Motor neuron (in vitro differentiated cells): ENCODE measurements around the gene PHF2. TPM values are rescaled to one million over a fixed set of nuclear protein-coding genes. Genes with fewer than 3 reads are reported as not detected.

Source experiments
- ATAC-seq, 8 experiments: fragments of 200-7000 bp; cut with Tn5 transposase; replicated peaks in 6 of 8; 2 replicates each; pipeline ENCODE4 v1.8.0; 2021; ENCODE audit warnings: mild to moderate bottlenecking in 8 of 8, moderate library complexity in 8 of 8
- H3K27ac ChIP-seq, 2 donors: fragments of 250-450 bp; sonication (Bioruptor Pico); 2 replicates each; pipeline ENCODE4 v1.9.0; 2021; ENCODE audit warnings: antibody characterized with exemption in 2 of 2, mild to moderate bottlenecking in 2 of 2, moderate library complexity in 1 of 2
- H3K4me1 ChIP-seq, 2 donors: fragments of 250-450 bp; sonication (Bioruptor Pico); replicated peaks in 1 of 2; 2 replicates each; pipeline ENCODE4 v1.6.1; 2021; ENCODE audit warnings: antibody characterized with exemption in 2 of 2, mild to moderate bottlenecking in 2 of 2, moderate library complexity in 1 of 2
- H3K4me3 ChIP-seq, 5 donors: fragments of 250-450 bp; sonication (Bioruptor Pico); 2 replicates each; pipeline ENCODE4 v1.9.0; 2021; ENCODE audit warnings: antibody characterized with exemption in 5 of 5, mild to moderate bottlenecking in 5 of 5, moderate library complexity in 4 of 5
- WGBS, 10 experiments: fragments of 450-650 bp; shearing (Covaris generic); methylation state at CpG; one replicate each; pipeline ENCODE4 v1.0.0; 2022; 5-methylcytosine and 5-hydroxymethylcytosine counted together
- in situ Hi-C, 9 experiments: fragments of 400-800 bp; cut with MboI; loops; one replicate each; pipeline ENCODE4 v1.15.0; 2021; ENCODE audit warnings: low sequenced_read_pairs in 9 of 9, low pct_unique_long_range_greater_than_20kb in 2 of 9; ENCODE audit not compliant: unreplicated experiment in 9 of 9
- total RNA-seq, 8 experiments: library from RNA; unstranded; fragments of 300-600 nt; gene quantifications; 2 replicates each; pipeline versions ENCODE4 v1.2.3 to v1.2.4, GENCODE V29; 2022

Gene PHF2
- total RNA-seq, 8 experiments from 2014 or later, result 11.5 to 29.9 (median 26.6) TPM

- in situ Hi-C loops, result no loop called here
- ATAC-seq, result no peak
- H3K4me3 ChIP-seq, result no peak overlapping the region
Observed at GRCh38 chr9:93646640-93647178, 70.3 kb downstream of the PHF2 start.

GRCh38 chr9:93648181-93648580 lies 71.8 kb downstream of the PHF2 start:
- ATAC-seq, result no peak
- in situ Hi-C loops, result no loop called here
- 76 to 100% (median 94%) methylated on average over 1 to 4 of the region's 5 CpGs; no CpG with 5 or more reads in 1 of the 10 experiments for WGBS, 10 experiments
- H3K27ac ChIP-seq, result no peak overlapping the region
- no peaks in the 10 kb centered on the region for H3K4me1 ChIP-seq
- no peak overlapping the region for H3K4me3 ChIP-seq

More at GRCh38 chr9:93646640-93647178, 70.3 kb downstream of the PHF2 start:
- WGBS, 10 experiments, result 83 to 100% (median 100%) methylated on average over 1 to 4 of the region's 10 CpGs; no CpG with 5 or more reads in 6 of the 10 experiments
- H3K4me1 ChIP-seq, result no peaks in the 10 kb centered on the region
- H3K27ac ChIP-seq, result no peak overlapping the region

DNA sequence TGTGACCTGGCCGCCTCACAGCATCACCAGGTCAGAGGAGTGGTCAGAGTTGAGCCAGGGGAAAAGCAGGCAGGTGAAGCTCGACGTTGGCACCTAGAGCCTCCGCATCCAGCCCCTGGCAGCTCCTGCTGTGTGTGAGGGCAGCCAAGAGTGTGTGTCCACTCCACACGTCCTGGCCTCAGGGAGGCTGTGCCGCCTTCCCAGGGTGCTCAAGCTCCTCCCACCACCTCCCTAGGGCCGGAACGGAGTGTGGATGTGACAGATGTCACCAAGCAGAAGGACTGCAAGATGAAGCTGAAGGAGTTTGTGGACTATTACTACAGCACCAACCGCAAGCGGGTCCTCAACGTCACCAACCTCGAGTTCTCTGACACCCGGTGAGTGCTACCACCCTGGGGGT lies 72.5 kb downstream of the PHF2 start:
- 87 to 100% (median 92%) methylated on average over 4 to 11 of the region's 13 CpGs; no CpG with 5 or more reads in 6 of the 10 experiments for WGBS, 10 experiments
- no peak overlapping the region for H3K27ac ChIP-seq
- no peaks in the 10 kb centered on the region for H3K4me1 ChIP-seq
- in situ Hi-C loops, result no loop called here
- ATAC-seq, result no peak
- no peak overlapping the region for H3K4me3 ChIP-seq

- in situ Hi-C loops, result no loop called here
- Histone ChIP-seq H3K27ac (no peak overlapping the region), H3K4me3 (no peak overlapping the region), H3K4me1 (no peaks in the 10 kb centered on the region)
- WGBS, 10 experiments, result 80 to 100% (median 97%) methylated on average over 1 to 10 of the region's 19 CpGs; no CpG with 5 or more reads in 2 of the 10 experiments
- no peak for ATAC-seq
Observed at GRCh38 chr9:93649610-93650261, 73.4 kb downstream of the PHF2 start.

DNA sequence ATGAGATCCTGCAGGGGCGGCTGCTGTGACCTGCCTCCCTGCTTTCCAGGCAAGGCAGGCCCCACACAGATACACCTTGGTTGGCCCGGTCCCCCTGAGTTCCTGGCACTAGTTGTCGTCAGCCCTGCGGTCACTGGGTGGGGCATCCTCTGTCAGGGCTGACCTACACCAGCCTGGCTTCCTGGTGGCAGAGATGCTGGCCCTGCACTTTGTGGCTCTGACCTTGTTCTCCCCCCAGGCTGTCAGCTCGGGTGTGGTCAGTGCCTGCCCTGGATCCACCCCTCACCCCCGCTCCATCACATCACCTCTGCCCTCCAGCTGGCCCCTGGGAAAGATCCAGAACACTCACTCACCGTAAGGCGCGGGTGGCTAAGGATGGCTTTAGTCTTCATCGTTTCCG lies 74.1 kb downstream of the PHF2 start:
- WGBS, 10 experiments, result 90 to 100% (median 100%) methylated on average over 1 to 4 of the region's 11 CpGs; no CpG with 5 or more reads in 5 of the 10 experiments
- peak in 1 of 8 experiments; percentile 25 for ATAC-seq
- Histone ChIP-seq H3K4me3 (no peak overlapping the region), H3K4me1 (no peaks in the 10 kb centered on the region), H3K27ac (no peak overlapping the region)
- in situ Hi-C loops, result no loop called here

GRCh38 chr9:93651521-93651950 lies 75.2 kb downstream of the PHF2 start:
- H3K27ac ChIP-seq, result no peak overlapping the region
- no peak for ATAC-seq
- H3K4me3 ChIP-seq, result no peak overlapping the region
- WGBS, 10 experiments, result 60 to 100% (median 92%) methylated on average over 1 to 4 of the region's 5 CpGs; no CpG with 5 or more reads in 4 of the 10 experiments
- H3K4me1 ChIP-seq, result no peaks in the 10 kb centered on the region
- in situ Hi-C loops, result no loop called here

GRCh38 chr9:93652604-93653592 lies 76.5 kb downstream of the PHF2 start:
- 70 to 100% (median 91%) methylated on average over 2 to 8 of the region's 24 CpGs; no CpG with 5 or more reads in 5 of the 10 experiments for WGBS, 10 experiments
- H3K4me1 ChIP-seq, result no peaks in the 10 kb centered on the region
- no peak overlapping the region for H3K27ac ChIP-seq
- no peak for ATAC-seq
- in situ Hi-C loops, result no loop called here
- no peak overlapping the region for H3K4me3 ChIP-seq

DNA sequence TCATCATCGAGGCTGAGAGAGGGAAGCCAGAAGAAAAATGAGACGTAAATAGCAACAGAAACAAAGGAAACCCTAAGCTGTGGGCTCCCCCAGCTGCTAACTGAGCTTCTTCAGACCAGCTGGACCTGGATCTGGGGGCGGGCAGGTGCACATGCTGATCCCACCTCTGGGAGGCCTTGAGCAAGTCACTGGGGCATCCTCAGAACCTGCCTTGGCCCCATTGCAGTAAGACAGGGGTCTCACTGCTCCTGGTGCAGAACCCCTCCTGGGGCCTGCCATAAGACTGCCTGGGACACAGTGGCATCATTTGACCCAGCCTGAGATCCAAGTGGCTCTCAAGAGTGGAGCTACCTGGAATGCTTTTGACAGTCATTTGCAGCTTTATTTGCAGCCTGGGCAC lies 77.4 kb downstream of the PHF2 start:
- no peak for ATAC-seq
- Histone ChIP-seq H3K4me1 (no peaks in the 10 kb centered on the region), H3K27ac (no peak overlapping the region), H3K4me3 (no peak overlapping the region)
- in situ Hi-C loops, result no loop called here
- 96 to 100% (median 100%) methylated on average over 1 to 3 of the region's 3 CpGs; no CpG with 5 or more reads in 7 of the 10 experiments for WGBS, 10 experiments

- Histone ChIP-seq H3K4me3 (no peak overlapping the region), H3K27ac (no peak overlapping the region), H3K4me1 (no peaks in the 10 kb centered on the region)
- WGBS, 10 experiments, result 80 to 86% (median 82%) methylated on average over 1 to 5 of the region's 21 CpGs; no CpG with 5 or more reads in 6 of the 10 experiments
- in situ Hi-C loops, result no loop called here
- ATAC-seq, result no peak
Observed at GRCh38 chr9:93654351-93654961, 78.1 kb downstream of the PHF2 start.

DNA sequence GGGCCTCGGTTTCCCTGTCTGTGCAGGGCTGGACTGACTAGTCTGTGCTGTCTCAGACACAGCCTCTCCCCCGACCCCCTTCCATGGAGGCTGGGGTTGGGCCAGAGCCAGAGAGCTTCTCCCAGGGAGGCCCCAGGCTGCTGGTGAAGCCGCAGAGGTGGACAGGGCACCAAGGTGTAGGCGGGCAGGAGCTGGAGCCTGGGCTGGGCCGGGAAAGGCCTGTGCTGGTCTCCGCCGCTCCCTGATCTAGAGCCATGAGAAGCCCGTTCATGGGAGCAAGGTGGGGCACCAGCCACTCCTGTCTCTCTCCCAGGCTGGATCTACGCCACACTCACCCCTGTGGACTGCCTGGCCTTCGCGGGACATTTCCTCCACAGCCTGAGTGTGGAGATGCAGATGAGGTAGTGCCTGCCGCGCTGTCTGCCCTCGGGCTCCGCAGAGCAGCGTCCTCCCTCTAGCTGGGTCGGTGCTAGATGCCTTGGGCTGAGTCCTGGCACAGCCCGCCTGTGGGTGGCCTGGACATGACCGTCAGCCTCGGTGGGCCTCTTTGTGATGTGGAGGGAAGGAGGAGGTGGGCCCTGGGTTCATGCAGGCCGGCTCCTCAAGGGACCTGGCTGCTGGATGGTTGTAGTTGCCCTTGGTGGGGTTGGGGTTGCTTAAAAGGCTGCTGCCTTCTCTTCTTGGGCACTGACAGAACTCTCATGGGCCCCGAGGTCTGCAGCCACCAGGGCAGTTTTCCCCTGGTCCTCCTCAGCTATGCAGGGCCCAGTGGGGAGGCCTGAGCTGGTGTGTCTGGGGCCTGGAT lies 79.4 kb downstream of the PHF2 start:
- Histone ChIP-seq H3K4me1 (no peaks in the 10 kb centered on the region), H3K4me3 (no peak overlapping the region), H3K27ac (no peak overlapping the region)
- 90 to 100% (median 93%) methylated on average over 1 to 3 of the region's 22 CpGs; no CpG with 5 or more reads in 7 of the 10 experiments for WGBS, 10 experiments
- in situ Hi-C loops, result no loop called here
- no peak for ATAC-seq

DNA sequence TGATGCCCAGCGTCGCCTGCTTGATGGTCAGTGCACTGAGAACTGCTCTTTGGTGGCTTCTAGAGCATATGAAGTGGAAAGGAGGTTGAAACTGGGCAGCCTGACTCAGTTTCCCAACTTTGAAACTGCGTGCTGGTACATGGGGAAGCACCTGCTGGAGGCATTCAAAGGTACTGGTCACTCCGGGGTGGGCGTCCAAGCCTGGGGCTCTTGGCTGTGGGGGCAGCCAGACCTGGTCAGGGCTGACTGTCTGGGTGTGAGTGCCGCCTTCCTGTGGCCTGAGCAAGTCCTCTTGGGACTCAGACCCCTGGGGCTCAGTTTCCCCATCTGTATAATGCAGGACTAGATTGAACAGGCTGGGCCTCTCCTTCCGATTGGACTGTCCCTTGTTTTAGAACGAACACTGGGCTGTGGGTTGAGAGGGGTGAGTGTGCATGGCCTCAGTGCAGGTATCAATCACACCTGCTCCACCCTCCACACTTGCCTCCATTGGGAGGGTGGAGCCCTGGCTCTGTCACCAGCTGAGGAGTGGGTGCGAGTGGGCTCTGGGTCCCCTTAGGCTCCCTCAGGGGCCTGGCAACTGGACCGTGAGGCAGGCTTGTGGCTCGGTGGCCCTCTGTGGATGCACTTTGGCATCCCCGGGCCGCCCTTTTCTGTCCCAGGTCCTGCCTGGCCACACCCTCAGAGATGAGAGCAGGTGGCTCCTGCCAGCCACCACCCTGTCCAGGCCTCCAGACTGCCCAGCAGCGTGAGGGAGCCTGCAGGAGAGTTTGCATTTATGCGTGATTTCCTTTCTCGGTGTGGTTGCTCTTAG lies 80.2 kb downstream of the PHF2 start:
- Histone ChIP-seq H3K4me1 (no peaks in the 10 kb centered on the region), H3K4me3 (no peak overlapping the region), H3K27ac (no peak overlapping the region)
- WGBS, 10 experiments, result 73 to 100% (median 93%) methylated on average over 1 to 6 of the region's 16 CpGs; no CpG with 5 or more reads in 4 of the 10 experiments
- ATAC-seq, result peak in 2 of 8 experiments; percentile 42 to 55
- in situ Hi-C loops, result no loop called here
